Measurements from ENCODE around the gene PIR.

DNA sequence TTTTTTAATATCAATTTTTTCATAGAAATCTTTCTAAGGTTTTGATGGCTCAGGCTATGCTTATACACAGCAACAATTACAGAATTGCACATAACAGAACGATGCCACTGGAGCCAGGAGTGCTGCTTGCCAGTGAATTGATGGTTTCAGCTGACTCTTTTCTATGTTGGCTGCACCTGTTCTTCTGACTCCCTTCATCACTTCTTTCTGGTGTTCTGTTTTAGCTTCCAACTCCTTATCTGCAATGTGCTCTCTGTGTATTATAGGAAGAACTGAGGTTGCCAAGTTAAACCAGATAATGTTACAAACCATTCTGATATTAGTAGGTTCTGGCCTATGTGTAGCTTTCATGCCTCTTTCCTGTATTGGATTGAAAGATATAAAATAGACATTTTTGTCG lies 97.3 kb downstream of the PIR start:
- TF ChIP-seq ZNF423 (CRISPR knock-in tag; IDR thresholded peaks at IDR 0.05) (no peak), CTCF (IDR thresholded peaks at IDR 0.05) (no peak), ESRRA (CRISPR knock-in tag; IDR thresholded peaks at IDR 0.05; ENCODE audit: borderline replicate concordance) (no peak), SP1 (CRISPR knock-in tag; conservative IDR thresholded peaks at IDR 0.05) (no peak), NR2C2 (CRISPR knock-in tag; IDR thresholded peaks at IDR 0.05) (no peak), ATF2 (CRISPR knock-in tag; IDR thresholded peaks at IDR 0.05; ENCODE audit: borderline replicate concordance, low read depth) (no peak)
- TF ChIP-seq, protein P1, sequence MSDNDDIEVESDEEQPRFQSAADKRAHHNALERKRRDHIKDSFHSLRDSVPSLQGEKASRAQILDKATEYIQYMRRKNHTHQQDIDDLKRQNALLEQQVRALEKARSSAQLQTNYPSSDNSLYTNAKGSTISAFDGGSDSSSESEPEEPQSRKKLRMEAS (CRISPR knock-in tag; IDR thresholded peaks at IDR 0.05): no peak

Measured in WTC11 (cell line).